HepG2 (cell line): ENCODE results near the gene COASY. TPM values are rescaled to one million over a fixed set of nuclear protein-coding genes. Genes with fewer than 3 reads are reported as not detected.

Source experiments
- DMTF1 ChIP-seq: sonication (generic); formaldehyde crosslinking; IDR thresholded peaks from 2 replicates; pipeline ENCODE4 v1.4.0; 2020; ENCODE audit warnings: mild to moderate bottlenecking, missing genetic modification reagents
- EP300 ChIP-seq, 3 experiments: sonication (generic) in 1 of 3; formaldehyde crosslinking in 1 of 3; IDR thresholded peaks; 2 replicates each; pipeline versions ENCODE4 v1.5.1 to v1.6.1; 2011 to 2020; ENCODE audit warnings: low read depth in 2 of 3, low read length in 2 of 3, borderline replicate concordance in 1 of 3, improper control_type of control experiment in 1 of 3, mild to moderate bottlenecking in 1 of 3, missing genetic modification reagents in 1 of 3, moderate library complexity in 1 of 3
- HIC2 ChIP-seq: sonication (generic); formaldehyde crosslinking; IDR thresholded peaks from 2 replicates; pipeline ENCODE4 v1.9.0; 2022; ENCODE audit warnings: low read depth, missing genetic modification reagents
- MEF2D ChIP-seq: sonication (generic); formaldehyde crosslinking; IDR thresholded peaks from 2 replicates; pipeline ENCODE4 v1.5.1; 2020; ENCODE audit warnings: mild to moderate bottlenecking, missing genetic modification reagents
- MEIS2 ChIP-seq: sonication (generic); formaldehyde crosslinking; IDR thresholded peaks from 2 replicates; pipeline ENCODE4 v1.9.0; 2021; ENCODE audit warnings: mild to moderate bottlenecking, missing genetic modification reagents
- PRMT3 ChIP-seq: sonication (generic); formaldehyde crosslinking; IDR thresholded peaks from 2 replicates; pipeline ENCODE4 v1.8.1; 2022; ENCODE audit warnings: low read depth, mild to moderate bottlenecking, moderate library complexity, missing genetic modification reagents, borderline replicate concordance
- ZFAT ChIP-seq: sonication (generic); formaldehyde crosslinking; conservative IDR thresholded peaks from 2 replicates; pipeline ENCODE4 v1.8.1; 2023; ENCODE audit warnings: missing genetic modification reagents, inconsistent platforms
- ZFP37 ChIP-seq: sonication (generic); formaldehyde crosslinking; IDR thresholded peaks from 2 replicates; pipeline ENCODE4 v1.4.0; 2020; ENCODE audit warnings: missing genetic modification reagents, borderline replicate concordance
- ZNF232 ChIP-seq: sonication (generic); formaldehyde crosslinking; IDR thresholded peaks from 2 replicates; pipeline ENCODE4 v1.4.0; 2020; ENCODE audit warnings: missing genetic modification reagents, borderline replicate concordance
- ZNF280D ChIP-seq: sonication (generic); formaldehyde crosslinking; IDR thresholded peaks from 2 replicates; pipeline ENCODE4 v1.5.1; 2020; ENCODE audit warnings: mild to moderate bottlenecking, missing genetic modification reagents
- ZNF317 ChIP-seq: sonication (generic); formaldehyde crosslinking; IDR thresholded peaks from 2 replicates; pipeline ENCODE4 v1.5.0; 2020; ENCODE audit warnings: mild to moderate bottlenecking, missing genetic modification reagents
- ZNF383 ChIP-seq: sonication (generic); formaldehyde crosslinking; IDR thresholded peaks from 2 replicates; pipeline ENCODE4 v1.4.0; 2020; ENCODE audit warnings: missing genetic modification reagents, mild to moderate bottlenecking, borderline replicate concordance
- ZNF501 ChIP-seq: sonication (generic); formaldehyde crosslinking; IDR thresholded peaks from 2 replicates; pipeline ENCODE4 v1.5.1; 2020; ENCODE audit warnings: mild to moderate bottlenecking, moderate library complexity, missing genetic modification reagents
- ZNF558 ChIP-seq: sonication (generic); formaldehyde crosslinking; IDR thresholded peaks from 2 replicates; pipeline ENCODE4 v1.9.0; 2022; ENCODE audit warnings: mild to moderate bottlenecking, missing genetic modification reagents, borderline replicate concordance
- ZNF709 ChIP-seq: sonication (generic); formaldehyde crosslinking; IDR thresholded peaks from 2 replicates; pipeline ENCODE4 v1.5.0; 2020; ENCODE audit warnings: mild to moderate bottlenecking, missing genetic modification reagents
- ZNF747 ChIP-seq: sonication (generic); formaldehyde crosslinking; IDR thresholded peaks from 2 replicates; pipeline ENCODE4 v1.8.1; 2023; ENCODE audit warnings: missing genetic modification reagents, mild to moderate bottlenecking, borderline replicate concordance
- ZNF788 ChIP-seq: sonication (generic); formaldehyde crosslinking; IDR thresholded peaks from 2 replicates; pipeline ENCODE4 v1.5.0; 2020; ENCODE audit warnings: mild to moderate bottlenecking, missing genetic modification reagents, borderline replicate concordance
- ZNF850 ChIP-seq: sonication (generic); formaldehyde crosslinking; conservative IDR thresholded peaks from 2 replicates; pipeline ENCODE4 v1.9.0; 2021; ENCODE audit warnings: mild to moderate bottlenecking, missing genetic modification reagents
- ZNF878 ChIP-seq: sonication (generic); formaldehyde crosslinking; IDR thresholded peaks from 2 replicates; pipeline ENCODE4 v1.8.1; 2023; ENCODE audit warnings: mild to moderate bottlenecking, missing genetic modification reagents, moderate library complexity
- polyA plus RNA-seq, 8 experiments: library from polyadenylated mRNA; depleted of rRNA in 3 of 8; stranded (reverse) in 7 of 8; unstranded in 1 of 8; fragments of >200 nt; fragmentation: Illumina TruSeq in 4 of 8; extraction: Trizol in 4 of 8; gene quantifications; 2 replicates each; pipeline versions ENCODE4 v1.2.1 to v1.2.3, GENCODE V29; 2011 to 2016; ENCODE audit warnings: low read depth in 4 of 8, missing spikeins in 1 of 8, mixed read lengths in 1 of 8; ENCODE audit not compliant: insufficient read depth in 1 of 8
- total RNA-seq, 5 experiments: library from RNA; depleted of rRNA; stranded (reverse); fragments of >200 nt; fragmentation: Illumina TruSeq; extraction: Trizol; gene quantifications; 2 replicates each; pipeline ENCODE4 v1.2.3, GENCODE V29; 2016; ENCODE audit warnings: low read depth in 1 of 5

COASY gene
- total and polyA plus RNA-seq, 2 of the 13 experiments (the other 11 are each of a cell fraction or from before 2014, with no cell fraction given): 90.7 to 125 TPM

GRCh38 chr17:42531455-42532354, 30.2 kb upstream of the COASY start (continued):
- no peak for TF ChIP-seq MEF2D (CRISPR knock-in tag)
- no peak for TF ChIP-seq PRMT3 (CRISPR knock-in tag)
- TF ChIP-seq ZFAT (CRISPR knock-in tag): no peak
- TF ChIP-seq HIC2 (CRISPR knock-in tag): 0 out of 2 replicates have a peak, but pooled peaks have one; percentile 6
- no peak for TF ChIP-seq ZFP37 (CRISPR knock-in tag)
- TF ChIP-seq ZNF850 (CRISPR knock-in tag): no peak
- TF ChIP-seq ZNF280D (CRISPR knock-in tag): peak; percentile 90; the same call in 1 of the 2 replicates
- no peak for TF ChIP-seq ZNF878 (CRISPR knock-in tag)
- no peak; the same call in 1 of the 2 replicates for TF ChIP-seq ZNF232 (CRISPR knock-in tag)
- TF ChIP-seq ZNF788 (CRISPR knock-in tag): peak; percentile 42; the same call in 1 of the 2 replicates
- 0 out of 2 replicates have a peak, but pooled peaks have one; percentile 62 for TF ChIP-seq ZNF501 (CRISPR knock-in tag)
- peak in 1 of 2 experiments; percentile 1; a peak in 1 of 4 replicates for TF ChIP-seq EP300 (IDR thresholded peaks at IDR 0.05; ENCODE audit: low read depth in 2 of 2, low read length in 2 of 2)
- TF ChIP-seq EP300 (CRISPR knock-in tag; IDR thresholded peaks at IDR 0.05; ENCODE audit: borderline replicate concordance): no peak
- no peak for TF ChIP-seq DMTF1 (CRISPR knock-in tag)
- no peak; the same call in 1 of the 2 replicates for TF ChIP-seq ZNF317
- TF ChIP-seq ZNF558 (CRISPR knock-in tag): no peak
- peak; percentile 87 for TF ChIP-seq MEIS2
- peak; percentile 20; the same call in 1 of the 2 replicates for TF ChIP-seq ZNF709 (CRISPR knock-in tag)
- no peak for TF ChIP-seq ZNF747 (CRISPR knock-in tag)
- TF ChIP-seq ZNF383: no peak
